Thyroid gland (tissue), 4 donors: ENCODE data around the gene LRP2BP.

Source experiments
- CTCF ChIP-seq, 6 experiments: fragments of 200-600 bp in 3 of 6; fragments of 450-650 bp in 3 of 6; sonication (generic) in 3 of 6; IDR thresholded peaks; one replicate each; pipeline ENCODE4 v1.5.1; 2016 to 2019; ENCODE audit warnings: antibody characterized with exemption in 6 of 6, mild to moderate bottlenecking in 2 of 6, inconsistent platforms in 1 of 6, moderate library complexity in 1 of 6
- POLR2A ChIP-seq, 2 donors: fragments of 450-650 bp; IDR thresholded peaks; one replicate each; pipeline ENCODE4 v1.6.1; 2017; ENCODE audit warnings: antibody characterized with exemption in 2 of 2, mild to moderate bottlenecking in 2 of 2, moderate library complexity in 1 of 2

- TF ChIP-seq CTCF (IDR thresholded peaks at IDR 0.05) (no peak), POLR2A (IDR thresholded peaks at IDR 0.05) (no peak)
Measured at GRCh38 chr4:185394568-185395237, 1.0 kb downstream of the LRP2BP start.
